Stimulated activated CD4-positive, alpha-beta T cell treated with anti-CD3 and anti-CD28 coated beads, Interleukin-2, amount 100 ng/mL, for 24 hours (primary cell): Measurements from ENCODE around the gene UGT8.
"Not testable (repeated sequence)": the region's sequence is repeated elsewhere in the genome, so short reads cannot be mapped to it uniquely, and the experiment has no call there.

ENCODE experiments used
- DNase-seq, 2 donors: peaks; one replicate each; pipeline ENCODE4 v3.0.0-alpha.2; 2020

Gene UGT8

DNA sequence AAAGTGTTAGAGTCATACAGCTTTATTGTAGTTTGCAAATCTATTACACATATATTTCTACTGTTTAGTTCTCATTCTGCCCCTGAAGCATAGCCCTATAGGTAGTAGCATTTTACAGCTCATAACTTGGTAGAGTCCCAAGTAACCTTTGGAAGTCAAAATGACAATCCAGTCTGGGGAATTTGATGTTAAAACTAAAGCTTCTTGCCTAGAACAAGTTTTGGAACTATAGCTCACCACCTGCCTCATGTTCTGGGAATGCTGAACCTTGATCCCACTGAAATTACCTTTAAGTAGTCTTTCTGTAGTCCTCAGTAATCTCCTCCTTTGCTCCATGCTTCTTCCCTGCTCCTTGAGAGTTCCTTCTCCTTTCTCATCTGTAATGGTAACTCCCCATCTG, 8.4 kb downstream of the UGT8 start:
- no peak for DNase-seq

DNA sequence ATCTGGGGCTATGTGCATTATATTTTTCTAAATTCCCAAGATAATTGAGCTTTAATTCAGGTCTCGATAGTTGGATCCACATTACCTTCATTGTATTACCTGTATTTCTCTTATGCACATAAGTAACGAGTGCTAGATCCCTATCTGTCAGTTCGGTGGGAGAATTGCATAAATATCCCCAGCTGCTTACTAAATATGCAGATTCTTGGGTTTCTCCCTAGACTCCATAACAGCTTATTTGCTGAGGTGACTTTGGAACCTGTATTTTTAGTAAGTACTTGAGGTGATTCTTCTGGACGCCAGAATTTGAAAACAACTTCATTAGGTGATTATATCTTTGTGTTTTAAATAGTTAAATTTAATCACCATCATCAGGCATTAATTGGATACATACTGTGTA, 15.0 kb downstream of the UGT8 start:
- no peak for DNase-seq

DNA sequence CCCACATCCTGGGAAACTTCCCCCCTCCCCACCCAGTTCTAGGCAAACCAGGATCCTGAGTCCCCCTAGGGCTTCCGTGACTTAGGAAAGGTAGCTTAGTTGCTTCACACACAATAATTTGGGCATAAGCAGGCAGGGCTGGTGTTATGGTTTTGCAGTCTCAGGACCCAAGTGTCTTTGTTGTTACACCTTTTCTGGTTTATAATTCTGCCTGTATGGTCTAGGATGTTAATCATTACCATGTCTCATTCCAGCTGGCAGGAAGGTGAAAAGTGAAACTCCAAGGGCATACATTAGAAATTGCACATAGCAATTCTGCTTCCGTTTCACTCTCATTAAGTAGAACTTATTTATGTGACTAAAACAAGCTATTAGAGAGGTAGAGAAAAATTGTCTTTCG, 16.8 kb downstream of the UGT8 start:
- DNase-seq = no peak

DNA sequence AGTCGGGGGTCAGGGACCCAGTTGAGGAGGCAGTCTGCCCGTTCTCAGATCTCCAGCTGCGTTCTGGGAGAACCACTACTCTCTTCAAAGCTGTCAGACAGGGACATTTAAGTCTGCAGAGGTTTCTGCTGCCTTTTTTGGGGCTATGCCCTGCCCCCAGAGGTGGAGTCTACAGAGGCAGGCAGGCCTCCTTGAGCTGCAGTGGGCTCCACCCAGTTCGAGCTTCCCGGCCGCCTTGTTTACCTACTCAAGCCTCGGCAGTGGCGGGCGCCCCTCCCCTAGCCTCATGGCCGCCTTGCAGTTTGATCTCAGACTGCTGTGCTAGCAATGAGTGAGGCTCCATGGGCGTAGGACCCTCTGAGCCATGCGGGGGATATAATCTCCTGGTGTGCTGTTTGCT, 17.4 kb downstream of the UGT8 start:
- DNase-seq = not testable (repeated sequence)

DNA sequence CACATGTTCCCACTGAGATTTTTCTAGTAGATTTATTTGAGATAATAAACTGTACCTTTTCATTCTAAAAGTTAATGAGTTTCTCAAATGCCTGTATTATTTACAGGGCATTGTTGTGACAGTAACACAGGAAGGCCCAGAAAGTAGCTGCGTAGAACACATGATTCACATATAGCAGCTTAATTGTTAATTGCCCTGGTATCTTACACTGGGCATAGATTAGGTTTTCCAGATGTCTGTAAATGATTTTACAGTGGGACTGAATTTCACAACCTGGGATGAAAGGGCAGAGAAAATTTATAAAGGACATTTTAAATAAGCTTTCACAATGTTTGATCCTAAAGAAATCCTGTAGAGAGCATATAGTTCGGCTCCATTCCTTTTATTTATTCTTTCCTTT, 27.6 kb downstream of the UGT8 start:
- no peak for DNase-seq

DNA sequence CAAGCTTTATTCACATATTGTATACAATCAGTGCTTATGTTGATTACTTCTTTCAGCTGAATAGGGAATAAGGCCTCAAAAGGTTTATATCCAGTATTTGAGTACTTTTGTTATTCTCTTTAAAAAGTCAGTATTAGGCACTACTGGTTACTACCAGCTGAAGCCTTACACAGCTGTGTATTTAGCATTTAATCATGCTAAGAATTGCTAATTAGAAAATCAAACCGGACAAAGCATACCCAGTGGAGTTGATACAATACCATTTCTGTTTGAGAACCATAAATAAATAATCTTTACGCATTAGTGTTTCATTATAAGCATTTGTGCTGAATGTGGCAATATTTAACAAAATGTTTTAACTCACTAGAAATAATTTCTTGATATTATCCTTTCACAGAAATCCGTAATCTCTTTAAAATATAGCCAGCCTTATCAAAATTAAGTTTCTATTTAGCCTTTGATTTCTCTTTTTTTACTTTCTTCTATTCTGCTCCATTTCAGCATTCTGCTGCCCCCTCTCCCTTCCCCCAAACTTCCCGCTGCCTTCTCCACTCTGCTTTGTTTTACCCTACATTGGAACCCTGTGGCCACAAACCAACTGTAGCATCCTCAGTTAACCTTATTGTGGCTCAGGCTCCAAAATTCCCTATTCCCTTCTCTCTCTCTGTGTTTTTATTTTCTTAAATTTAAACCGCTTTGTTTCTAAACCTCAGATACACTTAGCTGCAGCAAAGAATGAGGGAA, 37.8 kb downstream of the UGT8 start:
- no peak for DNase-seq

DNA sequence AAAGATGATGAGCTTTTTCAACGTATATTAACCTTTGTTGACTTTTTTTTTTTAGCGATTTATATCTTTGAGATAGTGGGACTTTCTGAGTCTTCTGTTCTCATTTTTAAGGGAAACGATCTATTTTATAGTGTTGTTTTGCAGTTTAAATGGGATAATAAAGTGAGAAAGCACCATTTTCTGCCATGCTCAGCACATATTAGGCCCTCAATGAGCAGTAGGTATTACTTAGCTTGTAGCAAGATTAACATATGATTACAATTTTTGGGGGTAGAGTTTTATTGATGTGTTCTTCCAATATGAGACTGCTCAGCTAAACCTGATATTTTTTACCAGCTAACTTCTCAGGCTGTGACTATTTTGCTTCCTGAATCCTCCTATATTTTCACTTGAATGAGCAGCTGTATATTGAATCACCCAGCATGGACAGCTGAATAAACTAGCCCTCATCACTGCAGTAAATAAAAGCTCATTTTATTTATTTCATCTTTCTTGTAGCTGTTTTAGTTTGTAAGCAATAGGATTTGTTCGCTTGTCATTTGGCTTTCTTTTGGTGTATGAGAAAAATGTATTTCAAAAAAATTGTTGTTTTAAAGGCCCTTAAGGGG, 43.7 kb downstream of the UGT8 start:
- DNase-seq = no peak

DNA sequence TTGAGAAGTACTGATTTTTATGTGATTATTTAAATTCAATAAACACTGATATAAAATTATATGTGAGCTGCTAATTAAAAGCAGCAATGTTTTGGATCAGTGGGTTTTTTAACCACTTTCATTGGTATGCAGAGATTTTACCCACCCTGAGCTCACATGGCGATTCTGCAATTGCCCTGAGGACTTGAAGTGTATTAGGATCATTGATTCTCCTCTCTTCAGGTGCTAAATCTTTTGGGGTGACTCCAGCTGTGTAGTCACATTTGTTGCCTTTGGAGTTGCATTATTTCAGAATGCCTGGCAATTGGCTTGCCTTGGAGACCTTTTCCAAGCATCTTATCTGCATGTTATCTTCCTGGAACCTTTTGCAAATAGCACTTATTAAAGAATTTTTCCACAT, 51.3 kb downstream of the UGT8 start:
- DNase-seq = no peak

DNA sequence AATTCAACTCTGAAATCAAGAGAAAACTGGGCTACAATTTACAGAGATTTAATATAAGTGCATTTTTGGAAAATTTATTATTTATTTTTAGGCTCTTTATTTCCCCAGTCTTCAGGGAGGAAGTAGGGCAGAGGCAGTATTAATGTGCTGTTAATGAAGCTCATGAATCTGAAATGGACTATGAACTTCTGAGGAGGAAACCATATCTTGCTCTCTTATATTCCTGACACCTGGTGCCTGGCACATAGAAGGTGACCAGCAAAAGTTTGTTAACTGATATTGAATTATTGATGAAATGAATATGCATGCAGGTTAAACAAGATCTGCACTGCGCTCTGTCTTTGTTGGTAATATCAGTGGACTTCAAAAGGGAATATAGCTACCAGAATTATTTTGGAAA, 55.1 kb downstream of the UGT8 start:
- DNase-seq = no peak

DNA sequence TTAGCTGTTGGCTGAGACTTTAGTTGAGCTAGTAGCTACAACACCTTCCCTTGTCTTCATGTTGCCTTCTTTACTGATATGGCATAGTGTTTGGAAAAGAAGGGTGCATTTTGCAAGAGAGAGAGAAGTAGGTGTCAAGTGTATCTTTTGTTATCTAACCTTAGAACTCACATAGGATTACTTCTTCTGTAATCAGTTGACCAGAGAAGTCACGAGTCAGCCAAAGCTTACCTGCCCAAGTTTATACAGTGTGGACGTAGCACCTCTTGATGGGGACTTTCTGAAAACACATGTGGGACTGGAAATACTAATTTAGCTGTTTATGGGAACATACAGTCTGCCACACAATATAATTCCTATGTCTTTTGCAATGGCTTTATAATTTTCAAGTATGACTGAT, 56.0 kb downstream of the UGT8 start:
- DNase-seq = no peak

DNA sequence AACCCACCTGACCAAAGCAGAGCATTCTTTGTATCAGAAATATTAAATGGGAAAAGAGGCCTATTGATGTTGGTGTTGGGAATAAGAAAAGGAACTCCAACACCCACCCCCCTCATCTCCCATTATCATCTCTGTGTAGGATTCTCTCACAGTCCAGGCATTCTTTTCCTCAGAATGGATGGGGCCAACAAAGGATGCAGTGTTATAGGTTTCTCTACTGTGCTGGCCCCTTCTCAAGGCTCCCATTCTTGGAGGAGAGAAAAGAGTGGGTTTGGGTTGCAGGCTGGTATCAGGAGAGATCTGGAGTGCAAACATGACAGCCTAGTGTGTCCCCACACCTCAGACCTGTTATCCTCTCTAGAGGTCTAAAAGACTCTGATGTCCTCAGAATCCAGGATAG, 59.6 kb downstream of the UGT8 start:
- no peak for DNase-seq

DNA sequence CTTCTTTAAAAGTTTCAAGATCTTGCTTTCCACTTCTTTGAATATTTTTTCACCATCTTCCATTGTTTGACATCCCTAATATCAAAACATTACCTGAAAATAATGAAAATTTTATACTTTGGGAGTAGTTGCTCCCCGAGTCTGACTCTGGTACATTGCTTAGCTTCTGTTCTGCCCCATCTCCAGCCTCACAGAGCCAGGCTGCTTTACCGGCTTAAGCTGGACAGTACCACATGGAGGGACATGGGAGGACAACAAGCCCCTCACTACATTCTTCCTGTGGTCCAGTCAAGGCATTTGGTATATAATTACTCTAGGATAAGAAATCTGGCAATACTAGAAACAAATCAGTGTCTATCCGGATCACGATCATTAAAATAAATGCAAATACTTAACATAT, 60.2 kb downstream of the UGT8 start:
- no peak for DNase-seq

DNA sequence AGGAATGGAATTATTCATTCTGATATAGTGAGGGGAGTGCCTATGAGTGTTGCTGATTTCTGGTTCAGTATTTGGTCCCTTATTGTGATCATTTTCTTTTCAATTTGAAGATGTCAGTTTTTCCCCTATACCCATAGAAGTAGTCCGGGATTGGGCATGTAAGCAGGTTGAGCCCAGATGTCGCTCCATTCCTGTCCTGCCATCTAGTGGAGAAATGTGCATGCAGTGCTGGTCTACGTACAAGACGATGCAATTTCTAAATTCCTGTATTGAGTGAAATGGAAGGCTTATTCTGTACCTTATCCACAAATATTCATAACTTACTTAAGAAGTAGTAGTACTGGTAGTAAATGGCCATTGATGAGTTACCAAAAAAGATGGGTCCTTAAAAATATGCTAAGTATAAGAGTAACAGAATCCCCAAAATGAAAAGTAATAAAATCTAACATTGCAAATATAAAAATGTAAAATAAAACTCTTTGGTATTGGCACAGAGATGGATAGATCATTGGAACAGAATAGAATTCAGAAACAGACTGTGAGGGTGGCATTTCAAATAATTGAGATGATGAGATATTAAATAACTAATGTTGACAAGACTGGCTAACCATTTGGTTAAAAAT, 60.9 kb downstream of the UGT8 start:
- DNase-seq = peak; percentile 35 to 36

DNA sequence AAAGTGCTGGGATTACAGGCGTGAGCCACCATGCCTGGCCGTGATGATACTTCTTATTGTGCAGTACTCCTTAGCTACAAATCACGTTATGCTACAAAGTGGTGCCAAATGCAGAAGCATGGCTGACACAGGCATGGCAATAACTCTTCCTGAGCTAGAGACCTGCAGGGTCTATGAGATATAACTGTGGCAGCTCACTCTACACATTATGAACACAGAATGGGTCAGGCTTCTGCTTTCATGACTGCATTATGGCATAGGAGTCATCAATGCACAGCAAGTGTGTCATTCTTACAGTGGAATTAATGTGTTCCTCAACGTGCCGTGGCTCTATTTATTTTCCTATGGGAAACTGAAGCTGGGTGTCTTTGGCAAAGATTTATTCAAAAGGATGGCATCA, 64.5 kb downstream of the UGT8 start:
- no peak for DNase-seq

DNA sequence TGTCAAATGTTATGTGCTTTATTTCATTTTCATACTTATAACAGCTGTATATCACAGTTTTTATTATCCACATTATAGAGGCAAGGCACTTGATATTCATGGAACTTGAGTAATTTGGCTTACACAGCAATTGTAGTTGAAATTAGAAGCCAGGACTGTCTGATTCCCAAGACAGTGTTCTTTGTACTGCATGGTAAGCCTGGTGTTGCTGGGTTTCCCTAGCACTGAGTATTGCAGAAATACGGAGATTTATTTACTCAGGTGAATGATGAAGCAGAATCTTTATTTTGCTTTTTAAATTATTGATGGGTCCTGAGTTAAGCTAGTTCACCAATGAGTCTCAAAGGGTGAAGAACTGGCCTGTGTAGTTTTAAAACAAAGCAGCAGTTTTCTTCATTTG, 70.0 kb downstream of the UGT8 start:
- no peak for DNase-seq

DNA sequence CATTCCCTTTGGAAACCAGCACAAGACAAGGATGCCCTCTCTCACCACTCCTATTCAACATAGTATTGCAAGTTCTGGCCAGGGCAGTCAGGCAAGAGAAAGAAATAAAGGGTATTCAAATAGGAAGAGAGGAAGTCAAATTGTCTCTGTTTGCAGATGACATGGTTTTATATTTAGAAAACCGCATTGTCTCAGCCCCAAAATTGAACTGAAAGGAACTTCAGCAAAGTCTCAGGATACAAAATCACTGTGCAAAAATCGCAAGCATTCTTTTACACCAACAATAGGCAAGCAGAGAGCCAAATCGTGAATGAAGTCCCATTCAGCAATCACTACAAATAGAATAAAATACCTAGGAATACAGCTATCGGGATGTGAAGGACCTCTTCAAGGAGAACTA, 72.1 kb downstream of the UGT8 start:
- not testable (repeated sequence) for DNase-seq

DNA sequence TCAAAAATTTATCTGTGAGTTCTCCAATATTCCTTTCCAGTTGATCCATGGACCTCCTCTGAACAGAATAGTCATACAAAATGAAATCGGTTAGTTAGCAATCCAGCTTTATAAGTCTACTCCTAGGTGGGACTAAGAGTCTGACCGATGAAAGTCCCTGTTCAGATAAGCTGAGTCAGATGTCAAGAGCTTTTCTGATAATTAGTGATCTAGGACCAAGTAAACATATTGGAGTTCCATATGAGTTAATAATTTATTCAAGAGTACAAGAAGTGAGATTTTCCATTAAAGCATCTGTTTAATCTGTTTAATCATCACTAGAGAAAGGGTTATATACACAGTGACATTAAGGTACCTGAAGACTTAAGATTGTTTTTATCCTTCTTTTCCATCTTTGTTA, 74.7 kb downstream of the UGT8 start:
- no peak for DNase-seq

DNA sequence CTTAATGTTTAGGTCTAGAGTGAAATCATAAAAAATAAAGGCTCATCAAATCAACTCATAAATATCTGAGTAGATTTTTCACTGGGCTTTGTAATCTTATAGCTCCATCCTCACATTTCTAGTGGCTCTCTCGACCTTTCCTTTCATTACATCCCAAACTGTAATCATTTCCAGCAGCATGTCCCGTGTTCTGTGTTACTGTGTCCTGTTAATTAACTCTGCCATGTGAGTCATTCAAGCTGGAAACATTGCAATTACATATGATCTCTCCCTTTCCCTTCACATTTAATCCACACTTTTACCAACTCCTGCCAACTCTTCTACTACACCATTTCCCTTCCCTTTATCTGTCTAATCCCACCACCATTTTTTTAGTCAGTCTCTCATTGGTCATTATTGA, 75.5 kb downstream of the UGT8 start:
- DNase-seq = no peak

DNA sequence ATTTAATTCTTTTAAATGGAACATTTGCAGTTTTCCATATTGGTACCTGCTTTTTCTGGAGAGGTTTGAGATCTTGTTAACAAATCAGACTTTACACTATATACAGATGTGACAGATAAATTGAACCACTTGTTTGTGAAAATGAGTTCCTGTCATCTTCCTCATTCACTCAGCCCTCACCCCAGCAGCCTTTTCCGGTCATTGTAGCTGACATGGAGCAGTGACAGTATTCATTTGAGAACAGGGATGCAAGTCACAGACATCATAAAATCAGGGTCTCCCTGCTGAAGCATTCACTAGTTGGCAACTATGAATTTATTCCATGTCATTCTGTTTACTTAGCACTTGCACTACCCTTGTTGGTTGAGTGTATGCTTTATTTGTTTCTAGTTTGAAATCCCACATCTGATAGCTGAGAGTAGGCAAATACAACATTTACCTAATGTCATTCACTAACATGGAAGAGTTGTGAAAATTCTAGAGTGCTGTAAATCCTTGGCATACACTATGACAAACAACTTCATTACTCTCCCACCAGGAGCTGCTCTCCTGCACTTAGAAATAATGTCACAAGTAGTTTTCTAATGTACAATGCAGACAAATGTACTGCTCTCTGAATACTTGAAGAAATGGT, 78.9 kb downstream of the UGT8 start:
- no peak for DNase-seq

DNA sequence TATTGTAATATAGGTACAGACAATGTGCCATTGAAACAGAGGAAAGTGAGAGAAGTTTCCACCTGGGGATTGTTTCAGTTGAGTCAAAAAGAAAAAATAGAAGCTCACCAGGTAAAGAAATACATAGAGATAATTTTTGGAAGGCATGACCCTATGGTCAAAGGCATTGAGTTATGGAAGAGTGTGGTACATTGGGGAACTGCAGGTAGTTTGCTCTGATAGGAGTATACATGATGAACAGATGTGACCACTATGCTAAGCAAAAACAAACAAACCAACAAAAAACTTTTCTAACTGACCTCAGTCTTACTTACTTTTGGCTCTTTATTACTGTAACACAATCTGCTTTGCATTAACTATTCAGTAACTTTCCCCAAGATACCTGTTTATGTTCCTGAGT, 85.9 kb downstream of the UGT8 start:
- no peak for DNase-seq

DNA sequence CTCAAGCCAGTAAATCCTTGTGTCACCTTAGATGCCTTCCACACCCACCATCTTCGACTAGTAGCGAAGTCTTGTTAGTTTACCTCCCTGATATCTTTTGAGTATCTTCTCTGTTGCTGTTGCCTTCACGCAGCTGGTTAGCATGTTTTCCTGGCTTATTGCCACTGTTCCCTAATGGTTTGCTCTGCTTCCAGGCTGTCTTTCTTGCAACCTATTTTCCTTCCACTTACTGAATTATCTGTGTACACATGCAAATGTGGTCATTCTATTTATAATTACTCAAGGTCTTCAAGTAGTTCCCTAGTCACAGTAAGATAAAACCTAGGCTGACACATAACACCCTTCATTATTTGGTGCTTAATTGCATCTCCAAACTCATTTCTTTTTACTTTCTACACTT, 89.5 kb downstream of the UGT8 start:
- DNase-seq = no peak

DNA sequence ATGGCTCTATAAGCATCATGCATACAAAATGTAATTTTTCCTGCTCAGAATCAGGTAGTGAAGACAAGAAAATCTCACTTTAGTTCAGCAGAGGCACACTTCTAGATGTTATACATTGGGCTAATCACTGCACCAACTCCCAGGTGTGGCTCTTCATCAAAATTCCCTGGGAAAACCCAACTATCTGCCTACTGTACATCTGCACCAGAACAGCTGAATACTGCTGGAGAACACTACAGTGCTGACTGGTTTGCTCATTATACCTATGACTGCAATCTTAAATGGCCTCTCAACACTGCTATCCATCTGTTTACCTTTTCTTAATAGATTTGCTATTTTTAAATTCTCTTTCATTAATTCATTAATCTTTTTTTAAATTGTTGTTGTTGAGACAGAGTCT, 92.0 kb downstream of the UGT8 start:
- DNase-seq = no peak

DNA sequence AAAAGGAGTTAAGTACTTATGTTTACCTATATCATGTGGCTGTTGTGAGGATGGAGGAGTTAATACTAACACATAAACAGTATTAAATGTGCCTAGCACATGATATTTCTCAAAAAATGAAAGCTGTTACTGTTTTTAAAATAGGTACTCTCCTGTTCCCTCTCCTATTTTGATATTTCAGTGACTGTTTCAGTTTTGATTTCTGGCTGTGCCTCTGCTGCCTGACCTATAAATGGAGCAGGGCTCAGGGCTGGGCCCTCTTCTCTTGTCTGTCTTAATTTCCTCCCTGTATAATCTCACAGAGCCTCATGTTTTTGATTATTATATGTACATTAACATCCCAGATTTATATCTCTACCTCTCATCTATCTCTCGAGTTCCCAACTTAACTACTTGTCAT, 93.3 kb downstream of the UGT8 start:
- DNase-seq = no peak

DNA sequence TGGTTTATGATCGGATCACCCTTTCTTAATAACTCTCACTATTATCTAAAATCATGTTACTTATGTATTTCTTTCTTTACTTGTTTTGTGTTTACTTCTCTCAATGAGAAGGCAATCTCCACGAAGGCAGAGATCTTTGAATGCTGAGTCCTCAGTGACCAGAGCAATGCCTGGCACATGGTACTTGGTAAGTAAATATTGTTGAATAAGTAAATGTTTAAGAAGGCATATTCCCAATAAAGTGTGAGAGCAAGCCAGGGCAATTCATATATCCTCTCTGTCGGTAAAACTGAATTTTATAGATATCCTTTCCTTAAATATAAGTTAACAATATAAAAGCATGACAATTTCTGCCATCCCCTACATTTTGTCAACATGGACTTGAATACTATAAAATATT, 94.4 kb downstream of the UGT8 start:
- no peak for DNase-seq
